Uterus (tissue), 4 donors: ENCODE data around the gene OAS2. TPM values are rescaled to one million over a fixed set of nuclear protein-coding genes. Genes with fewer than 3 reads are reported as not detected.

ENCODE experiments used
- DNase-seq, 2 donors: peaks; one replicate each; pipeline ENCODE4 v3.0.0-alpha.2; 2019 to 2020
- H3K27ac ChIP-seq, 2 donors: fragments of 200-600 bp; sonication (generic); 1 replicate in 1 of 2; 2 replicates in 1 of 2; pipeline ENCODE4 v1.5.1; 2016 to 2018
- H3K27me3 ChIP-seq, 2 donors: fragments of 200-600 bp; sonication (generic); one replicate each; pipeline ENCODE4 v1.5.1; 2018 to 2019; ENCODE audit warnings: control low read depth in 1 of 2
- H3K36me3 ChIP-seq, 2 donors: fragments of 200-600 bp; sonication (generic); one replicate each; pipeline ENCODE4 v1.5.1; 2019; ENCODE audit warnings: control low read depth in 1 of 2
- H3K4me1 ChIP-seq, 2 donors: fragments of 200-600 bp; sonication (generic); one replicate each; pipeline ENCODE4 v1.5.1; 2018 to 2019; ENCODE audit warnings: control low read depth in 1 of 2
- H3K4me3 ChIP-seq, 2 donors: fragments of 200-600 bp; sonication (generic); 1 replicate in 1 of 2; 2 replicates in 1 of 2; pipeline ENCODE4 v1.5.1; 2018 to 2019; ENCODE audit warnings: mild to moderate bottlenecking in 1 of 2
- H3K9me3 ChIP-seq, 2 donors: fragments of 200-600 bp; sonication (generic); one replicate each; pipeline ENCODE4 v1.5.1; 2019; ENCODE audit warnings: control low read depth in 1 of 2
- POLR2A ChIP-seq, 2 donors: fragments of 450-650 bp; IDR thresholded peaks; one replicate each; pipeline ENCODE4 v1.6.1; 2016; ENCODE audit warnings: antibody characterized with exemption in 2 of 2, mild to moderate bottlenecking in 1 of 2, moderate library complexity in 1 of 2
- intact Hi-C: fragments of 100-400 bp; cut with DNase I; formaldehyde crosslinking; loops from one replicate; pipeline ENCODE4 v1.15.1; 2023; ENCODE audit warnings: low total_unique reads
- total RNA-seq, 4 donors: library from RNA; depleted of rRNA in 3 of 4; stranded (reverse); fragments of >200 nt in 3 of 4; gene quantifications; one replicate each; pipeline versions ENCODE4 v1.1.0 to v1.2.4, GENCODE V29; 2014 to 2023
- TF ChIP-seq, protein P1 (sequence below), 4 experiments: fragments of 200-600 bp in 2 of 4; fragments of 450-650 bp in 2 of 4; sonication (generic) in 2 of 4; IDR thresholded peaks; one replicate each; pipeline ENCODE4 v1.5.1; 2016 to 2019; ENCODE audit warnings: antibody characterized with exemption in 4 of 4, mild to moderate bottlenecking in 2 of 4, moderate library complexity in 1 of 4
- donor health status: DM: yes; HTN: yes; CAD: no.

OAS2 gene
- total RNA-seq, 4 donors from 2014 or later, result 0.59 to 18.1 (median 6.1) TPM

- H3K27ac ChIP-seq, result no peak overlapping the region
These were observed 7.9 kb upstream of the OAS2 start for GRCh38 chr12:112970391-112970790.

GRCh38 chr12:112971248-112971647 lies 7.1 kb upstream of the OAS2 start:
- Histone ChIP-seq H3K9me3 (no peaks in the 10 kb centered on the region), H3K4me1 (no peaks in the 10 kb centered on the region), H3K36me3 (no peaks in the 10 kb centered on the region), H3K4me3 (no peak overlapping the region), H3K27ac (no peak overlapping the region), H3K27me3 (no peaks in the 10 kb centered on the region)
- TF ChIP-seq, protein P1, sequence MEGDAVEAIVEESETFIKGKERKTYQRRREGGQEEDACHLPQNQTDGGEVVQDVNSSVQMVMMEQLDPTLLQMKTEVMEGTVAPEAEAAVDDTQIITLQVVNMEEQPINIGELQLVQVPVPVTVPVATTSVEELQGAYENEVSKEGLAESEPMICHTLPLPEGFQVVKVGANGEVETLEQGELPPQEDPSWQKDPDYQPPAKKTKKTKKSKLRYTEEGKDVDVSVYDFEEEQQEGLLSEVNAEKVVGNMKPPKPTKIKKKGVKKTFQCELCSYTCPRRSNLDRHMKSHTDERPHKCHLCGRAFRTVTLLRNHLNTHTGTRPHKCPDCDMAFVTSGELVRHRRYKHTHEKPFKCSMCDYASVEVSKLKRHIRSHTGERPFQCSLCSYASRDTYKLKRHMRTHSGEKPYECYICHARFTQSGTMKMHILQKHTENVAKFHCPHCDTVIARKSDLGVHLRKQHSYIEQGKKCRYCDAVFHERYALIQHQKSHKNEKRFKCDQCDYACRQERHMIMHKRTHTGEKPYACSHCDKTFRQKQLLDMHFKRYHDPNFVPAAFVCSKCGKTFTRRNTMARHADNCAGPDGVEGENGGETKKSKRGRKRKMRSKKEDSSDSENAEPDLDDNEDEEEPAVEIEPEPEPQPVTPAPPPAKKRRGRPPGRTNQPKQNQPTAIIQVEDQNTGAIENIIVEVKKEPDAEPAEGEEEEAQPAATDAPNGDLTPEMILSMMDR (IDR thresholded peaks at IDR 0.05), result no peak
- no peak for TF ChIP-seq POLR2A (IDR thresholded peaks at IDR 0.05)
- intact Hi-C loops, result no loop called here
- no peak for DNase-seq

More at GRCh38 chr12:112970391-112970790, 7.9 kb upstream of the OAS2 start:
- TF ChIP-seq POLR2A (IDR thresholded peaks at IDR 0.05), result no peak
- TF ChIP-seq, protein P1 (IDR thresholded peaks at IDR 0.05), result no peak
- DNase-seq, result no peak
- no peak overlapping the region for H3K4me3 ChIP-seq
- no peaks in the 10 kb centered on the region for H3K36me3 ChIP-seq
- H3K9me3 ChIP-seq, result no peaks in the 10 kb centered on the region
- H3K27me3 ChIP-seq, result no peaks in the 10 kb centered on the region
- H3K4me1 ChIP-seq, result no peaks in the 10 kb centered on the region
- intact Hi-C loops, result no loop called here

DNA sequence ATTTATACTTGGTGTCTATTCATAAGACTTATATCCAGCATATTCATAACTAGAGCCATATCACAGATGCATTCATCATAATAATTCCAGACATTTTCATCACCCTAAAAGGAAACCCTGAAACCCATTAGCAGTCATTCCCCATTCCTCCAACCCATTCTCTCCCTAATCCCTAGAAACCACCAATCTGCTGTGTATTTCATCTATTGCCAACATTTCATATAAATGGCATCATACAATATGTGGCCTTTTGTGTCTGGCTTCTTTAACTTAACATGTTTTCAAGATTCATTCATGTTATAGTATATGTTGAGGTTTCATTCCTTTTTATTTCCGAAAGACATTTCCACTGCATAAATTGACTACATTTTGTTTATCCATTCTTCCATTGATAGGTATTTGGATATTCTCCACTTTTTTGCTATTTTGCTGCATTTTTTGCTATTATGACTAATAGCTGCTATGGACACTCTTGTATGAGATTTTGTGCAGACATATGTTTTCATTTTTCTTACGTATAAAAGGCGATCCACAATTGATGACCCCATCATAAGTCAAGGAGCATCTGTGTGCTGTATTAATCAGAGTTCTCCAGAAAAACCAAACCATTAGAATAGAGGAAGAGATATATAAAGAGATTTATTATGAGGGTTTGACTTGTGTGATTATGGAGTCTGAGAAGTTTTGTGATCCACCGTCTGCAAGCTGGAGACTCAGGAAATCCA lies 5.1 kb upstream of the OAS2 start:
- no peaks in the 10 kb centered on the region for H3K36me3 ChIP-seq
- no peak overlapping the region for H3K27ac ChIP-seq
- DNase-seq, result no peak
- no peaks in the 10 kb centered on the region for H3K9me3 ChIP-seq
- intact Hi-C loops, result no loop called here
- no peaks in the 10 kb centered on the region for H3K27me3 ChIP-seq
- TF ChIP-seq POLR2A (IDR thresholded peaks at IDR 0.05), result no peak
- TF ChIP-seq, protein P1 (IDR thresholded peaks at IDR 0.05), result no peak
- no peaks in the 10 kb centered on the region for H3K4me1 ChIP-seq
- H3K4me3 ChIP-seq, result no peak overlapping the region

- H3K27ac ChIP-seq, result no peak overlapping the region
- no peak for TF ChIP-seq POLR2A (IDR thresholded peaks at IDR 0.05)
- TF ChIP-seq, protein P1 (IDR thresholded peaks at IDR 0.05), result no peak
- intact Hi-C loops, result no loop called here
- H3K27me3 ChIP-seq, result no peaks in the 10 kb centered on the region
- H3K9me3 ChIP-seq, result no peaks in the 10 kb centered on the region
- H3K36me3 ChIP-seq, result no peaks in the 10 kb centered on the region
- no peaks in the 10 kb centered on the region for H3K4me1 ChIP-seq
- no peak overlapping the region for H3K4me3 ChIP-seq
- DNase-seq, result no peak
These were observed 4.5 kb upstream of the OAS2 start for GRCh38 chr12:112973818-112974231.

GRCh38 chr12:112974904-112975303 lies 3.4 kb upstream of the OAS2 start:
- Histone ChIP-seq H3K4me1 (no peaks in the 10 kb centered on the region), H3K27ac (no peak overlapping the region), H3K36me3 (no peaks in the 10 kb centered on the region), H3K9me3 (no peaks in the 10 kb centered on the region), H3K4me3 (no peak overlapping the region), H3K27me3 (no peaks in the 10 kb centered on the region)
- intact Hi-C loops, result no loop called here
- TF ChIP-seq POLR2A (IDR thresholded peaks at IDR 0.05), result no peak
- TF ChIP-seq, protein P1 (IDR thresholded peaks at IDR 0.05), result no peak
- DNase-seq, result no peak
